Thyroid gland (tissue), 4 donors: ENCODE measurements around the gene CTRB2.
"Not testable (repeated sequence)": the region's sequence is repeated elsewhere in the genome, so short reads cannot be mapped to it uniquely, and the experiment has no call there.

ENCODE experiments used
- POLR2A ChIP-seq, 2 donors: fragments of 450-650 bp; IDR thresholded peaks; one replicate each; pipeline ENCODE4 v1.6.1; 2017; ENCODE audit warnings: antibody characterized with exemption in 2 of 2, mild to moderate bottlenecking in 2 of 2, moderate library complexity in 1 of 2
- TF ChIP-seq, protein P1 (sequence below), 6 experiments: fragments of 200-600 bp in 3 of 6; fragments of 450-650 bp in 3 of 6; sonication (generic) in 3 of 6; IDR thresholded peaks; one replicate each; pipeline ENCODE4 v1.5.1; 2016 to 2019; ENCODE audit warnings: antibody characterized with exemption in 6 of 6, mild to moderate bottlenecking in 2 of 6, inconsistent platforms in 1 of 6, moderate library complexity in 1 of 6

DNA sequence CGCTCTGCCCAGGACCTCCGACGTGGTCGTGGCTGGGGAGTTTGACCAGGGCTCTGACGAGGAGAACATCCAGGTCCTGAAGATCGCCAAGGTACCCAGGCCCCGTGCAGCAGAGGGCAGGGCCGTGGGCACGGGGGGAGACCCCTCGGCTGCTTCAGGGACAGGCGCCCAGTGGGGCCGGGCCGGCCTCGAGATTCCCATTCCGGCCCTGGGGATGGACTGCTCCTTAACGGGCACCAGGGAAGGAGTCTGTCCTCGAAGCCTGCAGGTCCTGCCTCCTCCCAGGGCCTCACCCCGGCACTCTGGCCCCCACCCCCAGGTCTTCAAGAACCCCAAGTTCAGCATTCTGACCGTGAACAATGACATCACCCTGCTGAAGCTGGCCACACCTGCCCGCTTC is 16.2 kb upstream of the CTRB2 start:
- TF ChIP-seq, protein P1, sequence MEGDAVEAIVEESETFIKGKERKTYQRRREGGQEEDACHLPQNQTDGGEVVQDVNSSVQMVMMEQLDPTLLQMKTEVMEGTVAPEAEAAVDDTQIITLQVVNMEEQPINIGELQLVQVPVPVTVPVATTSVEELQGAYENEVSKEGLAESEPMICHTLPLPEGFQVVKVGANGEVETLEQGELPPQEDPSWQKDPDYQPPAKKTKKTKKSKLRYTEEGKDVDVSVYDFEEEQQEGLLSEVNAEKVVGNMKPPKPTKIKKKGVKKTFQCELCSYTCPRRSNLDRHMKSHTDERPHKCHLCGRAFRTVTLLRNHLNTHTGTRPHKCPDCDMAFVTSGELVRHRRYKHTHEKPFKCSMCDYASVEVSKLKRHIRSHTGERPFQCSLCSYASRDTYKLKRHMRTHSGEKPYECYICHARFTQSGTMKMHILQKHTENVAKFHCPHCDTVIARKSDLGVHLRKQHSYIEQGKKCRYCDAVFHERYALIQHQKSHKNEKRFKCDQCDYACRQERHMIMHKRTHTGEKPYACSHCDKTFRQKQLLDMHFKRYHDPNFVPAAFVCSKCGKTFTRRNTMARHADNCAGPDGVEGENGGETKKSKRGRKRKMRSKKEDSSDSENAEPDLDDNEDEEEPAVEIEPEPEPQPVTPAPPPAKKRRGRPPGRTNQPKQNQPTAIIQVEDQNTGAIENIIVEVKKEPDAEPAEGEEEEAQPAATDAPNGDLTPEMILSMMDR (IDR thresholded peaks at IDR 0.05), result not testable (repeated sequence)
- TF ChIP-seq POLR2A (IDR thresholded peaks at IDR 0.05), result not testable (repeated sequence)
